Daoy (cell line): ENCODE data around the gene MORC3. TPM values are rescaled to one million over a fixed set of nuclear protein-coding genes. Genes with fewer than 3 reads are reported as not detected.
"Not testable (repeated sequence)": the region's sequence is repeated elsewhere in the genome, so short reads cannot be mapped to it uniquely, and the experiment has no call there.

Experiments used
- DNase-seq: peaks from one replicate; pipeline ENCODE4 v3.0.0-alpha.2; 2015; ENCODE audit warnings: low read depth
- total RNA-seq: library from RNA; depleted of rRNA; stranded (reverse); fragments of >200 nt; shearing (Covaris generic); gene quantifications from 2 replicates; pipeline ENCODE4 v1.2.3, GENCODE V29; 2014

MORC3 gene
- total RNA-seq, 1 experiment from 2014 or later: 40.9 TPM

- peak; percentile 52 for DNase-seq
Measured at GRCh38 chr21:36321325-36322082, 1.5 kb downstream of the MORC3 start.

GRCh38 chr21:36322083-36322424 is 2.1 kb downstream of the MORC3 start:
- no peak for DNase-seq

- peak; percentile 33 for DNase-seq
Measured at GRCh38 chr21:36323032-36323431, 3.0 kb downstream of the MORC3 start.

DNA sequence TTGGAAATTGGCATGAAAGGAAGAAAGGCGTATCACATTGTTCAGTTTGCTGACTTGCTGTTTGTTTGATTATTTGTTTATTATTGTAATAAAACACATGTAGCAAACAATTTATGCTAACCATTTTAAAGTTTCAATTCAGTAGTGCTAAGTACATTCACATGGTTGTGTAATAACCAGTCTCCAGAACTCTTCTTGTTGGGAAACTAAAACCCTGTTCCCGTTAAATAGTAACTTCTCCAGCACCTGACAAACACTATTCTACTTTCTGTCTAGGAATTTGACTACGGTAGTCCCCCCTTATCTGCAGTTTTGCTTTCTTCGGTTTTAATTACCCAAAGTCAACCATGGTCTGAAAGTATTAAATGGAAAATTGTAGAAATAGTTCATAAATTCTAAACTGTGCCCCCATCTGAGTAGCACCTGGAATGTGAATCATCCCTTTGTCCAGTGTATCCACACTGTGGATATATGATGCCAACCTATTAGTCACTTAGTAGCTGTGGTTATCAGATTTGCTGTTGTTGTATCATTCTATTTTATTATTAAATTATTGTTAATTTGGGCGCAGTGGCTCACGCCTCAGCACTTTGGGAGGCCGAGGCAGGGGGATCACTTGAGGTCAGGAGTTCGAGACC is 5.5 kb downstream of the MORC3 start:
- peak; percentile 19 for DNase-seq

DNA sequence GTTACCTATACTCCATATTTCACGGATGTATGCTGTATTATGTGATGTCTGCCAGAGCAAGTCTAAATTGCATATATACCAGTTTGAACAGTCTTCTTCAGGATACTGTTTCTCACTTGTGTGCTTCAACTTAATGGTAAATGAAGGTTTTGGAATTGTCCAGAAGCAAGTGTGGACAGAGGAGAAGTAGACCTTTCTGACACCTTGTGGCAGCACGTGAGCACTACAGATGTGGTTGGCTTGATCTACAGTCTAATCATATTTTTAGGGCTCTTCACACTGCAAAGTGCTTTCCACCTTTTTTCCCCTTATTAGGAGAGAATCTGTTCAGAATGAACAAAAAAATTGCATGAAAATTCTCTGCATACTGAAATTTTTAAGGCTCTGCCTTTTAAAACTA is 10.9 kb downstream of the MORC3 start:
- peak; percentile 49 for DNase-seq

DNA sequence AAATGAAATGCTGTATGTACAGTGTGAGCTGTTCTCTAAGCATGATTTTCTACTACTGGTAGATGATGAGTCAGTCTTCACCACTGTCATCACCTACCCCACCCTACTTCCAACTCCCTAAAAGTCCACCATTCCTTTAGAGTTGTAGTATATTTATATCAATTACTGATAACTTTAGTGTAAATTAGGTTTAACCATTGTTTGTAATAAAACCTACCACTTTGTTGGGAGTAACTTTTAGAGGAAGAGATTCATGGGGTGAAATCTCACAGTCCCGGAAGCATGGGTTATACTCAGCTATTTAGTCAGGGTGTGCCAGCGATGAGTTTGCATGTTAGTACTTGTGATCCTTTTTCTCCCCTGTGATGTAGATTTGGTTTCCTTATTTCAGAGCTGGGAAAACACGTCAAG is 17.1 kb downstream of the MORC3 start:
- DNase-seq: peak; percentile 63

GRCh38 chr21:36338975-36339374 is 19.0 kb downstream of the MORC3 start:
- DNase-seq: no peak

DNA sequence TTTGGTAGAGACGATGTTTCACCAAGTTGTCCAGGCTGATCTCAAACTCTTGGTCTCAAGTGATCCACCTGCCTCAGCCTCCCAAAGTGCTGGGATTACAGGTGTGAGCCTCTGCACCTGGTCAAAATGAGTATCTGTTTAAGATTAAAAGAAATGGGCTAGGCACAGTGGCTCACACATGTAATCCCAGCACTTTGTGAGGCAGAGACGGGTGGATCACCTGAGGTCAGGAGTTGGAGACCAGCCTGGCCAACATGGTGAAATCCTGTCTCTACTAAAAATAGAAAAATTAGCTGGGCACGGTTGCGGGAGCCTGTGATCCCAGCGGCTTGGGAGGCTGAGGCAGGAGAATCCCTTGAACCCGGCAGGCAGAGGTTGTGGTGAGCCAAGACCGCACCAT is 22.6 kb downstream of the MORC3 start:
- DNase-seq: not testable (repeated sequence)

GRCh38 chr21:36344931-36345330 is 24.9 kb downstream of the MORC3 start:
- no peak for DNase-seq

GRCh38 chr21:36347278-36347961 is 27.4 kb downstream of the MORC3 start:
- no peak for DNase-seq

GRCh38 chr21:36347962-36348328 is 27.9 kb downstream of the MORC3 start:
- no peak for DNase-seq

- no peak for DNase-seq
Measured at GRCh38 chr21:36349315-36349714, 29.3 kb downstream of the MORC3 start.

GRCh38 chr21:36350282-36350910 is 30.4 kb downstream of the MORC3 start:
- DNase-seq: peak; percentile 39

- no peak for DNase-seq
Measured at GRCh38 chr21:36354918-36355680, 35.1 kb downstream of the MORC3 start.

- no peak for DNase-seq
Measured at GRCh38 chr21:36355868-36356267, 35.9 kb downstream of the MORC3 start.

DNA sequence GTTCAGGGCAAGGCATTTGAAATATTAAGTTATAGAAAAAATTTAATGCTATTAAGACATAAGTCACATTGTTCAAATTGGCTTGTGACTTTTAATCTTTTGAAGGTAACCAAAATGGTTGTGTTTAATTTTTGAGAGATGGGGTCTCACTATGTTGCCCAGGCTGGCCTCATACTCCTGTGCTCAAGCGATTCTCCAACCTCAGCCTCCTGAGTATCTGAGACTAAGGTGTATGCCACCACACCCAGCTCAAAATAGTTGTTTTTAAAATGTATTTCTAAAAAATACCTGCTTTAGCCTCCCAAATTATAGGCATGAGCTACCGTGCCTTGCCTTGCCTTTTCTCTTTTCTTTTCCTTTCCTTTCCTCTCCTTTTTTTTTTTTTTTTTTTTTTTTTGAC is 39.2 kb downstream of the MORC3 start:
- no peak for DNase-seq

DNA sequence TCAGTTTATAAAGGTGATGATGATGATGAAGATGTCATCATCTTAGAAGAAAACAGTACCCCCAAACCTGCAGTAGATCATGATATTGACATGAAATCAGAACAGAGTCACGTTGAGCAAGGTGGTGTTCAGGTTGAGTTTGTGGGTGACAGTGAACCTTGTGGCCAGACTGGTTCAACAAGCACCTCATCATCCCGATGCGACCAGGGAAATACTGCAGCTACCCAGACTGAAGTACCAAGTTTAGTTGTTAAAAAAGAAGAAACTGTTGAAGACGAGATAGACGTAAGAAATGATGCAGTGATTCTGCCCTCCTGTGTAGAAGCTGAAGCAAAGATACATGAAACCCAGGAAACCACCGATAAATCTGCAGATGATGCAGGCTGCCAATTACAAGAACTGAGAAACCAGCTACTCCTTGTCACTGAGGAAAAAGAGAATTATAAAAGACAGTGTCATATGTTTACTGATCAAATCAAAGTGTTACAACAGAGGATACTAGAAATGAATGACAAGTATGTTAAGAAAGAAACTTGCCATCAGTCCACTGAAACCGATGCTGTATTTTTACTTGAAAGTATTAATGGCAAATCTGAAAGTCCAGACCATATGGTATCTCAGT is 49.2 kb downstream of the MORC3 start:
- DNase-seq: no peak

DNA sequence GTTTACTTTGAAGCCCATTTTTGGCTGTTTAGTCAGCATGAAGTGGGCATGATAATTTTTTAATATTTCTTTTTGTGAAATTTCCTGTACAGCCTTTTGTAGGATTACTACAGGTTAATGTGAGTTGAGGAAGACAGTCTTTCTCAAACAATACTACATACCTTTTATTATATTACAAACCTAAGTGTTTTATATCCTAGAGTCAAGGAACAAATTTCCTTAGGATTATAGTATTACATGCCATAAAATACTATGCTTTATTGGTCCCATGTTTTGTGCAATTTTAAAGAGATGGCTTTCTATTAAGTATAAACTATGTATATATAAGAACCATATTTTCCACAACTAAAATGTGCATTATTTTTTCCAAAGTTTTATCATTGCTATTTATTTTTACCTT is 56.0 kb downstream of the MORC3 start:
- no peak for DNase-seq

- DNase-seq: no peak
Measured at GRCh38 chr21:36377391-36377842, 57.4 kb downstream of the MORC3 start.

DNA sequence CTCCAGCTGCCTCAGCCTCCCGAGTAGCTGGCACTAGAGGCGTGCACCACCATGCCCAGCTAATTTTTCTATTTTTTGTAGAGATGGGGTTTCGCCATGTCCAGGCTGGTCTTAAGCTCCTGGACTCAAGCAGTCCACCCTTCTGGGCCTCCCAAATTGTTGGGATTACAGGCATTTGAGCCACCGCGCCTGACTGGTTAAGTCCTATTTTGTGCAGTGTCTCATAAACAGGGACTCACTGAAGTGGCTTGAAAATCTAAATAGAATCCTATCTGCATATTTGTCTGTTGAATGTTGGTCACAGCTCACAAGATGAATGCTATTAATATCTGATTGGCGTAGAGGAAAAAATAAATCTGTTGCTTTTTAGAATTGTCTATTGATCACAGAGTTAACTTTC is 59.3 kb downstream of the MORC3 start:
- DNase-seq: no peak

- DNase-seq: no peak
Measured at GRCh38 chr21:36381841-36382589, 62.0 kb downstream of the MORC3 start.
